ENCODE data around the gene RASSF4. TPM values are rescaled to one million over a fixed set of nuclear protein-coding genes. Genes with fewer than 3 reads are reported as not detected.

RASSF4 gene
- total and polyA plus RNA-seq, 9 of the 15 experiments (the other 6 are each of a cell fraction or from before 2014, with no cell fraction given) = 0.01 to 0.62 (median 0.11) TPM; not detected in 3

GRCh38 chr10:44925811-44926750, 33.5 kb upstream of the RASSF4 start:
- no peak overlapping the region for H3K27ac ChIP-seq (ENCODE audit: extremely low read depth, low read depth, low read length)
- no peak overlapping the region for H3K4me2 ChIP-seq (ENCODE audit: insufficient read depth, low read length)
- DNase-seq (ENCODE audit: extremely low read depth in 1 of 4, low spot score in 3 of 4) (no peak), FAIRE-seq (peak; percentile 78), ATAC-seq (no peak)
- in situ Hi-C loops (cut with MboI) = no loop called here
- WGBS (ENCODE audit: insufficient coverage, low coverage, missing lambda C conversion rate) = 29% methylated on average over 16 of the region's 16 CpGs
- H3K79me2 ChIP-seq (ENCODE audit: control insufficient read depth, insufficient read depth, low read length) = no peaks in the 10 kb centered on the region
- H3K9ac ChIP-seq (ENCODE audit: insufficient read depth in 1 of 2, low read depth in 2 of 2, low read length in 2 of 2) = no peak overlapping the region
- ChIA-PET POLR2A (no interaction called here), CTCF (ENCODE audit: low intra/inter-chr PET ratio) (interaction anchor here (1.1 kb wide), 1 partner anchor 63 kb away, joined by 3 read pairs; no protein-coding TSS in a partner anchor)
- TF ChIP-seq NR2C2 (CRISPR knock-in tag; IDR thresholded peaks at IDR 0.05) (no peak), NR2C2 (tag; IDR thresholded peaks at IDR 0.05) (no peak), THRB (CRISPR knock-in tag; conservative IDR thresholded peaks at IDR 0.05) (peak; percentile 79; the same call in 1 of the 2 replicates), TBL1XR1 (IDR thresholded peaks at IDR 0.05; ENCODE audit: low read length in 2 of 2) (no peak), HDAC1 (IDR thresholded peaks at IDR 0.05) (peak in 1 of 2 experiments; percentile 27; a peak in 1 of 4 replicates), ELF4 (CRISPR knock-in tag; IDR thresholded peaks at IDR 0.05) (0 out of 2 replicates have a peak, but pooled peaks have one; percentile 46), OTX1 (CRISPR knock-in tag; IDR thresholded peaks at IDR 0.05) (peak; percentile 75; the same call in 1 of the 2 replicates), HBP1 (CRISPR knock-in tag; IDR thresholded peaks at IDR 0.05) (peak; percentile 85), MLLT1 (IDR thresholded peaks at IDR 0.05) (peak; percentile 42 to 44; a peak in 1 of 4 replicates), ZNF445 (CRISPR knock-in tag; IDR thresholded peaks at IDR 0.05; ENCODE audit: low read depth) (no peak), MCM3 (IDR thresholded peaks at IDR 0.05) (0 out of 2 replicates have a peak, but pooled peaks have one; percentile 23), ZNF280A (IDR thresholded peaks at IDR 0.05; ENCODE audit: low read depth, partially characterized antibody) (peak; percentile 27), GMEB1 (CRISPR knock-in tag; IDR thresholded peaks at IDR 0.05) (no peak)
- no peaks in the 10 kb centered on the region for H3K9me3 ChIP-seq (replicated peaks; ENCODE audit: control insufficient read depth, insufficient read depth, low read depth, low read length)
- no peak overlapping the region for H3K4me3 ChIP-seq
- H3K27me3 ChIP-seq (ENCODE audit: control insufficient read depth in 2 of 2, insufficient read depth in 2 of 2, low read length in 2 of 2) = peaks cover 0 to 47% of the 10 kb centered on the region in 2 experiments; a peak in 3 of 5 replicates
- peaks cover 0 to 5% of the 10 kb centered on the region in 2 experiments; a peak in 1 of 5 replicates for H3K4me1 ChIP-seq (replicated peaks in 1 of 2; ENCODE audit: control insufficient read depth in 2 of 2, insufficient read depth in 2 of 2, low read length in 2 of 2)
- no peaks in the 10 kb centered on the region for H3K9me1 ChIP-seq (ENCODE audit: control insufficient read depth, insufficient read depth, low read length)
- H4K20me1 ChIP-seq (replicated peaks; ENCODE audit: control insufficient read depth, insufficient read depth, low read length) = no peaks in the 10 kb centered on the region
- H2AFZ ChIP-seq (ENCODE audit: low read depth, low read length) = no peak overlapping the region
- no peaks in the 10 kb centered on the region for H3K36me3 ChIP-seq (ENCODE audit: control insufficient read depth, insufficient read depth, low read length)
- BruUV-seq (replicated peaks) = no TSS peak
- intact Hi-C loops (cut with micrococcal nuclease) = loop anchor here (2.0 kb wide), 1 partner anchor 47 kb away; no protein-coding TSS in a partner anchor
